HG02763 (cell line): ENCODE data around the gene ZBTB48.
"Not testable (repeated sequence)": the region's sequence is repeated elsewhere in the genome, so short reads cannot be mapped to it uniquely, and the experiment has no call there.

ENCODE experiments used
- ATAC-seq: cut with Tn5 transposase; IDR thresholded peaks from one replicate; pipeline ENCODE4 v1.9.1; 2021; ENCODE audit warnings: mild to moderate bottlenecking, moderate library complexity; ENCODE audit not compliant: unreplicated experiment

The ZBTB48 gene

DNA sequence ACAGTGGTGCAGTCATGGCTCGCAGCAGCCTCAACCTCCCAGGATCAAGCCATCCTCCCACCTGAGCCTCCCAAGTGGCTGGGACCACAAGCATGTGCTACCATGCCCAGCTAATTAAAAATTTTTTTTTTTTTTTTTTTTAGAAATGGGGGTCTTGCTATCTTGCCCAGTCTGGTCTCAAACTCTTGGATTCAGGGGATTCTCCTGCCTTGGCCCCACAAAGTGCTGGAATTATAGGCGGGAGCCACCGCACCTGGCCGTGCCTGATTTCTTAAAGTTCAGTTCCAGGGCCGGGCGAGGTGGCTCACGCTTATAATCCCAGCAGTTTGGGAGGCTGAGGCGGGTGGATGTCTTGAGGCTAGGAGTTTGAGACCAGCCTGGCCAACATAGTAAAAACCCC, 51.3 kb downstream of the ZBTB48 start:
- ATAC-seq = no peak

DNA sequence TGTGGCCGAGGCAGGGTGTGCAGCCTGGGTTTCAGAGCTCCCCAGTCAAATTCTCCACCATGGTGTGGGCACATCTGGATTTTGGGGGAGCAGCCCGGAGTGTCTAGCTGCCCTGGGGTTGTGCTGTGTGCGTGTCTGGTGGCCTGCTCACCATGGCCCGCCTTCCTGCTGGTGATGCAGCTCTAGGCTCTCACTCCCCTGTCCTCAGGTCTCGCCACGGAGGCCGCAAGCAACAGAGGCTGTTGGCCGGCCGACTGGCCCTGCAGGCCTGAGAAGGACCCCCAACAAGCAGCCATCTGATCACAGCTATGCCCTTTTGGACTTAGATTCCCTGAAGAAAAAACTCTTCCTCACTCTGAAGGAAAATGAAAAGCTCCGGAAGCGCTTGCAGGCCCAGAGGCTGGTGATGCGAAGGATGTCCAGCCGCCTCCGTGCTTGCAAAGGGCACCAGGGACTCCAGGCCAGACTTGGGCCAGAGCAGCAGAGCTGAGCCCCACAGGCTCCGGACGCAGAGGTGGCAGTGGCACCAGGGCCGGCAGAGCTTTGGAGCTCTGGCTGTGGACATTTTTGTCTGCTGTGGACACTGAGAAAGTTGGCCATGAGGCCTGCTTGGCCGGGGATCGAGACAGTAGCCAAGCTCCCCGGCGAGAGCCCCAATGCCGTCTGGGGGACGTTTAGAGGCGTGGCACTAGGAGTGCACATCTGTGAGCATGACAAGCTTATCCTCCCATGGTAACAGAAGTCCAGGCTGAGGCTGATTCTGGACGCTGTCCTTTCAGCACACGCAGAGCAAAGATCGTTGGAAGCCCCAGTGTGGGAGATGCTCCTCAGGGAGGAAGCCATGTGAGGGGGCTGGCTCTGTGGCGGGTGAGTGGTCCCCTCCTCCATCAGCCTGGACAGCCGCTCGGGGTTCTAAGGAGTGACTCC, 53.1 kb downstream of the ZBTB48 start:
- ATAC-seq = no peak

DNA sequence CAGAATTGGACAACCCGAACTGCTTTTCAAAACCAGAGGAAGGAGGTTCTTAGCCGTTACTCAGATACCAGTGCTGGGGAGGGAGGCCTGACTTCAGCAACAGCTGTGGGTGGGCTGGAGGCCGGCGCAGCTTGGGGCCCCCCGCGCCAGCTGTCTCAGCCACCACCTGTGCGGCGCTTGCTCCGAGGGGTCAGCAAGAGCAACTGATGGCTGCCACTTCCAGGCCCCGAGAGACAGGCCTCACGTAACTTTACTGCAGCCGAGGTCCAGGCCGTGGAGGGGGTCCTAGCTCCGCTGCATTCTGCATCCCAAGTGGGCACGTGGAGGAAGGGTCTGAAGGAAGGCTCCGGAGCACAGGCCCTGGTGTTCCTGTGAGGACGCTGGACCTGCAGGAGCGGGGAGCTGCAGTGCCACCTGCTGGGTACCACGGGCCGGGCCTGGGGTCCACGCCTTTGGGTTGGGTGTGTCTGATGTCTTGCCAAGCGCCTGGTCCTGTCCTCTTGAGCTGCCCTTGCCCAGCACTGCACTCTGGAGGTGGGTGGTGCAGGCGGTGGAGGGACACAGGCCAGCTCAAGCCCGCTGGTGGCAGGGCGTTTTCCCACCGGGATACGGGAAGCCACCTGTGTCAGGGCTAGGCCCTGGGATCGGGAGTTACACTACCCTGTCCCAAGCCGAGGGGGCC, 54.7 kb downstream of the ZBTB48 start:
- ATAC-seq = no peak

- ATAC-seq = no peak
Measured at GRCh38 chr1:6635161-6635909, 55.5 kb downstream of the ZBTB48 start.

GRCh38 chr1:6635910-6636760, 56.3 kb downstream of the ZBTB48 start:
- ATAC-seq = no peak

- ATAC-seq = not testable (repeated sequence)
Measured at GRCh38 chr1:6636778-6637177, 57.0 kb downstream of the ZBTB48 start.

- ATAC-seq = no peak
Measured at GRCh38 chr1:6637770-6638169, 58.0 kb downstream of the ZBTB48 start.

GRCh38 chr1:6638226-6638625, 58.4 kb downstream of the ZBTB48 start:
- no peak for ATAC-seq
